OCI-LY1 (cell line): ENCODE measurements around the gene TUFT1.

ENCODE experiments used
- H2AFZ ChIP-seq: fragments of 200-600 bp; sonication (generic), shearing (Covaris generic); 2 replicates; pipeline ENCODE4 v1.6.0; 2014; ENCODE audit warnings: antibody characterized with exemption, mild to moderate bottlenecking, low read length
- H3F3A ChIP-seq: fragments of 200-600 bp; sonication (generic), shearing (Covaris generic); 2 replicates; pipeline ENCODE4 v1.6.0; 2014; ENCODE audit warnings: mild to moderate bottlenecking, antibody characterized with exemption, low read length, moderate library complexity; ENCODE audit not compliant: insufficient read depth
- H3K27ac ChIP-seq: fragments of 200-600 bp; sonication (generic); 2 replicates; pipeline ENCODE4 v1.5.1; 2014; ENCODE audit warnings: low read length, mixed run types, mild to moderate bottlenecking, low read depth; ENCODE audit not compliant: poor library complexity, severe bottlenecking
- H3K27me3 ChIP-seq: fragments of 200-600 bp; sonication (generic); 2 replicates; pipeline ENCODE4 v1.6.0; 2014; ENCODE audit warnings: antibody characterized with exemption, mild to moderate bottlenecking, low read length, moderate library complexity; ENCODE audit not compliant: insufficient read depth
- H3K36me3 ChIP-seq: fragments of 200-600 bp; sonication (generic); 2 replicates; pipeline ENCODE4 v1.6.1; 2014; ENCODE audit warnings: mild to moderate bottlenecking, antibody characterized with exemption, low read length, moderate library complexity, mixed read lengths; ENCODE audit not compliant: insufficient read depth
- H3K4me1 ChIP-seq: fragments of 200-600 bp; sonication (generic); 2 replicates; pipeline ENCODE4 v1.5.1; 2014; ENCODE audit warnings: mild to moderate bottlenecking, low read length, moderate library complexity; ENCODE audit not compliant: insufficient read depth, severe bottlenecking
- H3K4me2 ChIP-seq: fragments of 200-600 bp; sonication (generic), shearing (Covaris generic); 2 replicates; pipeline ENCODE4 v1.6.1; 2014; ENCODE audit warnings: low read length
- H3K4me3 ChIP-seq: fragments of 200-600 bp; sonication (generic); 2 replicates; pipeline ENCODE4 v1.5.1; 2014; ENCODE audit warnings: low read length, low read depth, mild to moderate bottlenecking, mixed read lengths; ENCODE audit not compliant: poor library complexity, severe bottlenecking
- H3K79me2 ChIP-seq: fragments of 200-600 bp; shearing (Covaris generic); 2 replicates; pipeline ENCODE4 v1.6.1; 2016; ENCODE audit warnings: mixed run types, low read length, mixed read lengths; ENCODE audit not compliant: insufficient read depth
- H3K9ac ChIP-seq: fragments of 200-600 bp; sonication (generic), shearing (Covaris generic); 2 replicates; pipeline ENCODE4 v1.6.1; 2014; ENCODE audit warnings: mild to moderate bottlenecking, low read length, mixed read lengths
- H3K9me2 ChIP-seq: fragments of 200-600 bp; sonication (generic), shearing (Covaris generic); 2 replicates; pipeline ENCODE4 v1.6.1; 2014; ENCODE audit warnings: low read depth, mild to moderate bottlenecking, low read length, mixed read lengths
- H3K9me3 ChIP-seq: fragments of 200-600 bp; shearing (Covaris generic); 2 replicates; pipeline ENCODE4 v1.6.1; 2014; ENCODE audit warnings: low read length, mixed read lengths
- H4K20me1 ChIP-seq: fragments of 200-600 bp; sonication (generic), shearing (Covaris generic); 2 replicates; pipeline ENCODE4 v1.6.0; 2016; ENCODE audit warnings: mild to moderate bottlenecking, low read length; ENCODE audit not compliant: insufficient read depth
- CTCF ChIP-seq: fragments of 200-600 bp; sonication (generic), shearing (Covaris generic); IDR thresholded peaks from 2 replicates; pipeline ENCODE4 v1.5.1; 2017; ENCODE audit warnings: mild to moderate bottlenecking, antibody characterized with exemption, low read length, moderate library complexity, mixed read lengths
- EZH2 ChIP-seq: fragments of 200-600 bp; sonication (generic), shearing (Covaris generic); IDR thresholded peaks from 2 replicates; pipeline ENCODE4 v1.8.0; 2017; ENCODE audit warnings: borderline replicate concordance, mixed run types, mild to moderate bottlenecking, antibody characterized with exemption, low read length, moderate library complexity, mixed read lengths

The TUFT1 gene

GRCh38 chr1:151529211-151529702 is 10.9 kb upstream of the TUFT1 start:
- Histone ChIP-seq H3K9ac (no peak overlapping the region), H3K4me1 (peaks cover 7% of the 10 kb centered on the region), H3K36me3 (no peaks in the 10 kb centered on the region), H4K20me1 (no peaks in the 10 kb centered on the region), H3K4me2 (no peak overlapping the region), H3K9me2 (no peaks in the 10 kb centered on the region), H3K27ac (no peak overlapping the region), H3F3A (no peaks in the 10 kb centered on the region), H3K4me3 (no peak overlapping the region), H3K27me3 (no peaks in the 10 kb centered on the region; the same call in 1 of the 2 replicates), H2AFZ (no peak overlapping the region), H3K79me2 (no peaks in the 10 kb centered on the region), H3K9me3 (no peaks in the 10 kb centered on the region)
- no peak for TF ChIP-seq CTCF
- no peak for TF ChIP-seq EZH2

GRCh38 chr1:151529781-151530180 is 10.3 kb upstream of the TUFT1 start:
- Histone ChIP-seq H3K4me3 (no peak overlapping the region), H3K27ac (no peak overlapping the region), H4K20me1 (no peaks in the 10 kb centered on the region), H2AFZ (no peak overlapping the region), H3K4me2 (no peak overlapping the region), H3K27me3 (no peaks in the 10 kb centered on the region; the same call in 1 of the 2 replicates), H3K9me3 (no peaks in the 10 kb centered on the region), H3K4me1 (peaks cover 10% of the 10 kb centered on the region), H3K9me2 (no peaks in the 10 kb centered on the region), H3F3A (no peaks in the 10 kb centered on the region), H3K79me2 (no peaks in the 10 kb centered on the region), H3K36me3 (no peaks in the 10 kb centered on the region), H3K9ac (no peak overlapping the region)
- TF ChIP-seq CTCF (no peak), EZH2 (no peak)

GRCh38 chr1:151530461-151530860 is 9.6 kb upstream of the TUFT1 start:
- TF ChIP-seq EZH2 = no peak
- no peak for TF ChIP-seq CTCF
- H2AFZ ChIP-seq = no peak overlapping the region
- no peaks in the 10 kb centered on the region for H3K9me3 ChIP-seq
- H3K27ac ChIP-seq = no peak overlapping the region
- H3F3A ChIP-seq = no peaks in the 10 kb centered on the region
- H3K4me2 ChIP-seq = no peak overlapping the region
- H3K9me2 ChIP-seq = no peaks in the 10 kb centered on the region
- no peaks in the 10 kb centered on the region for H3K79me2 ChIP-seq
- no peaks in the 10 kb centered on the region; the same call in 1 of the 2 replicates for H3K27me3 ChIP-seq
- no peaks in the 10 kb centered on the region for H3K36me3 ChIP-seq
- no peak overlapping the region for H3K9ac ChIP-seq
- H3K4me3 ChIP-seq = no peak overlapping the region
- H4K20me1 ChIP-seq = no peaks in the 10 kb centered on the region
- H3K4me1 ChIP-seq = peaks cover 10% of the 10 kb centered on the region
